Suprapubic skin (tissue), 4 donors: ENCODE results near the gene FAM229A. TPM values are rescaled to one million over a fixed set of nuclear protein-coding genes. Genes with fewer than 3 reads are reported as not detected.
"Not testable (repeated sequence)": the region's sequence is repeated elsewhere in the genome, so short reads cannot be mapped to it uniquely, and the experiment has no call there.

Source experiments
- DNase-seq, 2 donors: peaks; one replicate each; pipeline ENCODE4 v3.0.0-alpha.2; 2019; ENCODE audit warnings: low spot score in 2 of 2
- H3K27ac ChIP-seq: fragments of 200-600 bp; sonication (generic); one replicate; pipeline ENCODE4 v1.5.1; 2019
- H3K27me3 ChIP-seq: fragments of 200-600 bp; sonication (generic); one replicate; pipeline ENCODE4 v1.5.1; 2019
- H3K36me3 ChIP-seq: fragments of 200-600 bp; sonication (generic); one replicate; pipeline ENCODE4 v1.5.1; 2019
- H3K4me1 ChIP-seq: fragments of 200-600 bp; sonication (generic); one replicate; pipeline ENCODE4 v1.5.1; 2019
- H3K4me3 ChIP-seq: fragments of 200-600 bp; sonication (generic); one replicate; pipeline ENCODE4 v1.5.1; 2019; ENCODE audit warnings: mild to moderate bottlenecking
- H3K9me3 ChIP-seq: fragments of 200-600 bp; sonication (generic); one replicate; pipeline ENCODE4 v1.5.1; 2019
- EP300 ChIP-seq: sonication (generic); formaldehyde crosslinking; IDR thresholded peaks from one replicate; pipeline ENCODE4 v1.6.1; 2017; ENCODE audit warnings: antibody characterized with exemption
- POLR2A ChIP-seq, 2 donors: fragments of 450-650 bp; IDR thresholded peaks; one replicate each; pipeline ENCODE4 v1.6.1; 2017; ENCODE audit warnings: antibody characterized with exemption in 2 of 2, mild to moderate bottlenecking in 2 of 2, moderate library complexity in 2 of 2
- POLR2AphosphoS5 ChIP-seq, 3 donors: sonication (generic); formaldehyde crosslinking; IDR thresholded peaks; one replicate each; pipeline ENCODE4 v1.6.1; 2017; ENCODE audit warnings: antibody characterized with exemption in 3 of 3
- WGBS: methylation state at CpG from one replicate; pipeline ENCODE4 v1.1.5; 2018; 5-methylcytosine and 5-hydroxymethylcytosine counted together
- total RNA-seq, 4 donors: library from RNA; depleted of rRNA; stranded (reverse); fragments of >200 nt; gene quantifications; one replicate each; pipeline ENCODE4 v1.1.0, GENCODE V29; 2016
- TF ChIP-seq, protein P1 (sequence below), 2 donors: fragments of 200-600 bp in 1 of 2; fragments of 450-650 bp in 1 of 2; sonication (generic) in 1 of 2; IDR thresholded peaks; one replicate each; pipeline ENCODE4 v1.5.1; 2016 to 2019; ENCODE audit warnings: antibody characterized with exemption in 2 of 2, mild to moderate bottlenecking in 1 of 2, moderate library complexity in 1 of 2

The FAM229A gene
- total RNA-seq, 4 donors from 2014 or later, result 4.4 to 41.8 (median 16.3) TPM

DNA sequence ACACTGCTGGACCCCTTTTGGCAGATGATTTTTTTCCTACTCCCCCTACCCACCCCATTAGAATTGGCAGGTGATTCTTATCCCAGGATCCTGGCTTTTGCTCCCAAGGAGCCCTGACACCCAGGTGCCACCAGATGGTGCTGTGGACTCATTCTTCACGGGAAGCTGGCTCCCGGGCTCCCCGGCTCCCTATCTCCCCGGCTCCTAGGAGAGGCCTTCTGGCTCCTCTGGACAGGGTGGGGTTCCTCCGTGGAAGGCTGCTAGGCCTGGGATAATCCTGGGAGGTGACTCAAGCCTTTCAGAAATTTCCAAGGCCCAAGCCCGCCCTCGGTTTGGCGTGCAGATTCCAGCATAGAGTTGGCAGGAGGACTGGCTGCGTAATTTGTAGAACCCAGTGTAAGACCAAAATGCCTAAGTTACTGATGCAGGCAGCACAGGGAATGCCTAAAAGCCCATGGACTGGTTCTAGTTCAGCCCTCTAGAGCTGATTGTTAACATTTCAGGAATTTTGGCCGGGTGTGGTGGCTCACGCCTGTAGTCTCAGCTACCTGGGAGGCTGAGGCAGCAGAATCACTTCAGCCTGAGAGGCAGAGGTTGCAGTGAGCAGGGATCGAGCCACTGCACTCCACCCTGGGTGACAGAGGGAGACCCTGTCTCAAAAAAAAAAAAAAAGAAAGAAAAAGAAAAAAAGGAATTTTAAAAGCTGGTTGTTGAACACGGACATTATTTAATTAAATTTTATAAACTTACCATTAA lies 38.8 kb upstream of the FAM229A start:
- Histone ChIP-seq H3K4me1 (no peaks in the 10 kb centered on the region), H3K27me3 (no peaks in the 10 kb centered on the region), H3K9me3 (no peaks in the 10 kb centered on the region), H3K27ac (peak overlapping the region; percentile 59), H3K36me3 (no peaks in the 10 kb centered on the region), H3K4me3 (no peak overlapping the region)
- 32% methylated on average over 13 of the region's 13 CpGs for whole genome bisulfite sequencing
- no peak for TF ChIP-seq EP300
- TF ChIP-seq, protein P1, sequence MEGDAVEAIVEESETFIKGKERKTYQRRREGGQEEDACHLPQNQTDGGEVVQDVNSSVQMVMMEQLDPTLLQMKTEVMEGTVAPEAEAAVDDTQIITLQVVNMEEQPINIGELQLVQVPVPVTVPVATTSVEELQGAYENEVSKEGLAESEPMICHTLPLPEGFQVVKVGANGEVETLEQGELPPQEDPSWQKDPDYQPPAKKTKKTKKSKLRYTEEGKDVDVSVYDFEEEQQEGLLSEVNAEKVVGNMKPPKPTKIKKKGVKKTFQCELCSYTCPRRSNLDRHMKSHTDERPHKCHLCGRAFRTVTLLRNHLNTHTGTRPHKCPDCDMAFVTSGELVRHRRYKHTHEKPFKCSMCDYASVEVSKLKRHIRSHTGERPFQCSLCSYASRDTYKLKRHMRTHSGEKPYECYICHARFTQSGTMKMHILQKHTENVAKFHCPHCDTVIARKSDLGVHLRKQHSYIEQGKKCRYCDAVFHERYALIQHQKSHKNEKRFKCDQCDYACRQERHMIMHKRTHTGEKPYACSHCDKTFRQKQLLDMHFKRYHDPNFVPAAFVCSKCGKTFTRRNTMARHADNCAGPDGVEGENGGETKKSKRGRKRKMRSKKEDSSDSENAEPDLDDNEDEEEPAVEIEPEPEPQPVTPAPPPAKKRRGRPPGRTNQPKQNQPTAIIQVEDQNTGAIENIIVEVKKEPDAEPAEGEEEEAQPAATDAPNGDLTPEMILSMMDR (IDR thresholded peaks at IDR 0.05), result peak; percentile 89 to 90
- peak; percentile 92 to 93 for DNase-seq

DNA sequence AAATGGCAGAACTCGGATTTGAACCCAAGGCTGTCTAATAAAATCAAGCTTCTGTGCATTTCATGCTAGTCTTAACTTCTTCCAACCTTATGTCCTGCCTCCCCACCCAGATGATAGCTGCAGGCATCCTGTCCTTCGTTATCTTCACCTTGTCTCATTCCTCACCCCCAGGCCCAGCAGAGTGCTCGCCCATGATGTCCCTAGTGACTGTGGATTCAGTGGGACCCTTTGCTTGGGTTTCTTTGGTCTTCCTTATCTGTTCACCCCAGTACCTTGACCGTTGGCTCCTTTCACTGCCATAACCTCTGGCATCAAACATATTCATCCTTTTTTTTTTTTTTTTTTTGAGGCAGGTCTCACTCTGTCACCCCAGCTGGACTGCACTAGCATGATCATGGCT lies 37.6 kb upstream of the FAM229A start:
- Histone ChIP-seq H3K27me3 (no peaks in the 10 kb centered on the region), H3K27ac (no peak overlapping the region), H3K9me3 (no peaks in the 10 kb centered on the region), H3K36me3 (no peaks in the 10 kb centered on the region), H3K4me1 (peaks cover 10% of the 10 kb centered on the region), H3K4me3 (no peak overlapping the region)
- WGBS, result 79% methylated on average over 4 of the region's 4 CpGs
- TF ChIP-seq POLR2AphosphoS5 (IDR thresholded peaks at IDR 0.05) (no peak), EP300 (no peak)
- TF ChIP-seq, protein P1 (IDR thresholded peaks at IDR 0.05), result no peak
- DNase-seq, result peak in 1 of 2 donors; percentile 6

DNA sequence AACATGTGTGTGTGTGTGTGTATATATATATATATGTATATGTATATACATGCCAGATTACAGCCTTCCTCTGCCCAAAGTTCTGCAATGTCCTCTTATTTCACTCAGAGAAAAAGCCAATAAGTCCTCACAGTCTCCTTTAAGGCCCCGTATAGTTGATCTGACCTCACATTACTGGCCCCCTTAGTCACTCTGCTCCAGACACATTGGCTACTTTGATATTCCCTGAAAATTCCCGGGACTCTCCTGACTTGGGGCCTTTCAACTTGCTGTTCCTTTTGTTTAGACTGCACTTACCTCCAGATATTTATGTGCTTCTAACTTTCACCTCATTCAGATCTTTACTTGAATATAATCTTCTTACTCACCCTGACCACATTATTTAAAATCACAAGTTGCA lies 36.1 kb upstream of the FAM229A start:
- no peak overlapping the region for H3K27ac ChIP-seq
- H3K4me3 ChIP-seq, result no peak overlapping the region
- peak in 1 of 2 donors; percentile 7 for DNase-seq
- 77% methylated on average over 2 of the region's 2 CpGs for WGBS
- peaks cover 15% of the 10 kb centered on the region for H3K4me1 ChIP-seq
- no peaks in the 10 kb centered on the region for H3K27me3 ChIP-seq
- TF ChIP-seq, protein P1 (IDR thresholded peaks at IDR 0.05), result no peak
- no peak for TF ChIP-seq POLR2A (IDR thresholded peaks at IDR 0.05)
- TF ChIP-seq POLR2AphosphoS5 (IDR thresholded peaks at IDR 0.05), result no peak
- TF ChIP-seq EP300, result no peak
- no peaks in the 10 kb centered on the region for H3K9me3 ChIP-seq
- no peaks in the 10 kb centered on the region for H3K36me3 ChIP-seq

DNA sequence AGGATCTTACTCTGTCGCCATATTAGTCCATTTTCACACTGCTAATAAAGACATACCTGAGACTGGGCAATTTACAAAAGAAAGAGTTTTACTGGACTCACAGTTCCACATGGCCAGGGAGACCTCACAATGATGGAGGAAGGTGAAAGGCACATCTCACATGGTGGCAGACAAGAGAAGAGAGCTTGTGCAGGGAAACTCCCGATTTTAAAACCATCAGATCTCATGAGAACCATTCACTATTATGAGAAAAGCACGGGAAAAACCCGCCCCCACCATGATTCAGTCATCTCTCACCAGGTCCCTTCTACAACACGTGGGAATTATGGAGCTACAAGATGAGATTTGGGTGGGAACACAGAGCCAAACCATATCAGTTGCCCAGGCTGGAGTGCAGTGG lies 34.2 kb upstream of the FAM229A start:
- H3K9me3 ChIP-seq, H3K4me3 ChIP-seq, H3K27me3 ChIP-seq, H3K36me3 ChIP-seq, H3K27ac ChIP-seq: not testable (repeated sequence)
- peaks cover 34% of the 10 kb centered on the region for H3K4me1 ChIP-seq
- DNase-seq, result peak in 1 of 2 donors; percentile 7
- WGBS, result 85% methylated on average over 5 of the region's 5 CpGs

DNA sequence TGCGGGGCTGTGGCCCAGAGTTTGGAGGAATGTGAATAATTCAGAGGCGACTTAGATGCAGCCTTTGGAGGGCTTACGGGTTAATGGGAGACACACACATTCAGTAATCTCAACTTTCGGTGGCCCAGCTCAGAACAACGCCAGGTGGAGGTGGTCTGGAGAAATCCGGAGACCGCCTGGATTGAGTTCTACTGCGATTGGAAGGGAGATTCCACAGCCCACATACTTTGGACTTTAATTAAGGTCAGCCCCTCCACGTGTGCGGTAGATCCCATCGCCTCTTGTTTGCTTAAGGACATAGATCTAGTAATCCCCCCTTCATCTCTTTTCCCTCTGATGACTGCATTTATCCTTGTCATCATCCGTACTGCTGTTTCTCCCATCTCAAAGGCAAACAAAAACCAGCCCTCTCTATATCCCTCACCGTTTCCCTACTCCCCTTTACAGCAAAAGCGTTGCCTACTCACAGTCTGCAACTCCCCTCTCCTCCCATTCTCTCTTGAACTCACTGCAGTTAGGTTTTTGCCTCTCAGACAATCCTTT lies 32.7 kb upstream of the FAM229A start:
- peaks cover 44% of the 10 kb centered on the region for H3K4me1 ChIP-seq
- peak overlapping the region; percentile 72 for H3K4me3 ChIP-seq
- no peak for DNase-seq
- H3K9me3 ChIP-seq, result no peaks in the 10 kb centered on the region
- H3K27me3 ChIP-seq, result no peaks in the 10 kb centered on the region
- H3K36me3 ChIP-seq, result peaks cover 17% of the 10 kb centered on the region
- peak overlapping the region; percentile 91 for H3K27ac ChIP-seq
- WGBS, result 3% methylated on average over 14 of the region's 14 CpGs
- TF ChIP-seq POLR2AphosphoS5 (IDR thresholded peaks at IDR 0.05), result no peak
- TF ChIP-seq, protein P1 (IDR thresholded peaks at IDR 0.05), result no peak
- no peak for TF ChIP-seq POLR2A (IDR thresholded peaks at IDR 0.05)
- no peak for TF ChIP-seq EP300
